ENCODE data around the gene CHST4. TPM values are rescaled to one million over a fixed set of nuclear protein-coding genes. Genes with fewer than 3 reads are reported as not detected.

CHST4 gene
- total RNA-seq, 1 donor from 2014 or later, result 0.12 TPM

GRCh38 chr16:71584543-71585317 is 58.5 kb downstream of the CHST4 start:
- TF ChIP-seq CTCF (conservative IDR thresholded peaks at IDR 0.05; ENCODE audit: low read depth, low read length), result no peak
- H3K4me3 ChIP-seq (ENCODE audit: low read depth, low read length), result no peak overlapping the region
- DNase-seq (ENCODE audit: low read depth), result no peak

DNA sequence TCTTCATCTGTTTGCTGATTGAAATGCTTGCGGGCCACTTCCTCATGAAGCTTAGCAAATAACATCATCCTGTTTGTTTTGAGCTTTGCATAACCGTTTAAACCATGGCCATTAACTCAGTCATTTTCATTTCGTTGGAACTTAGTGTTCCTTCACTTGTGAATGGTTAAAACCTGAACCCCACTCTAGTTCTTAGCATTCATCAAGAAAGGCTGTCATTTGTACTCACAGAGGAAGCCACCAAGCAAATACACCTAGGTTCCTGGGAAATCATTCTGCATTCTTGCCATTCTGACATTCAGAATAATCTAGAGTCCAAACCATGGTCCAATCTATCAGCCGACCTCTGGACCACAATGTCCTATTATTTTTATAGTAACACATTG is 59.1 kb downstream of the CHST4 start:
- DNase-seq (ENCODE audit: low read depth), result no peak

More for the DNA sequence above, 59.1 kb downstream of the CHST4 start:
- TF ChIP-seq CTCF (conservative IDR thresholded peaks at IDR 0.05; ENCODE audit: low read depth, low read length), result no peak
- H3K4me3 ChIP-seq (ENCODE audit: low read depth, low read length), result no peak overlapping the region

Other genes with a start within 250 kb of the CHST4 start
- 21.0 and 24.4 TPM in 2 replicates for gene CMTR2, start 237.0 kb upstream of the CHST4 start, total RNA-seq
- gene CALB2, start 167.7 kb upstream of the CHST4 start, total RNA-seq, result 0.12 and 5.6 TPM in 2 replicates
- gene TLE7, start 84.4 kb upstream of the CHST4 start, total RNA-seq, result not detected in 2 replicates
- 4.7 and 5.9 TPM in 2 replicates for gene ZNF23, start 64.2 kb upstream of the CHST4 start, total RNA-seq
- gene ZNF19, start 37.1 kb upstream of the CHST4 start, total RNA-seq, result 0.81 and 1.7 TPM in 2 replicates
- not detected in 2 replicates for gene TAT, start 50.7 kb downstream of the CHST4 start, total RNA-seq
- gene MARVELD3, start 99.8 kb downstream of the CHST4 start, total RNA-seq, result 2.2 and 7.9 TPM in 2 replicates
- 8.1 and 11.0 TPM in 2 replicates for gene PHLPP2, start 198.3 kb downstream of the CHST4 start, total RNA-seq

Measured in epithelial cell of proximal tubule (primary cell).